Measurements from ENCODE around the gene GATD1.

Gene GATD1

GRCh38 chr11:795634-796564, 18.6 kb upstream of the GATD1 start:
- DNase-seq: peak in 1 of 2 experiments; percentile 22

- DNase-seq: no peak
Measured at GRCh38 chr11:794766-795633, 17.7 kb upstream of the GATD1 start.

GRCh38 chr11:794013-794765, 16.9 kb upstream of the GATD1 start:
- DNase-seq: no peak

GRCh38 chr11:793556-793955, 16.3 kb upstream of the GATD1 start:
- DNase-seq: no peak

- DNase-seq: no peak
Measured at GRCh38 chr11:792873-793272, 15.6 kb upstream of the GATD1 start.

GRCh38 chr11:792535-792821, 15.2 kb upstream of the GATD1 start:
- DNase-seq: no peak

GRCh38 chr11:791658-792534, 14.6 kb upstream of the GATD1 start:
- DNase-seq: no peak

- DNase-seq: no peak
Measured at GRCh38 chr11:790721-791564, 13.7 kb upstream of the GATD1 start.

GRCh38 chr11:789943-790342, 12.7 kb upstream of the GATD1 start, which contains the start of gene CEND1:
CEND1 (minus strand) TSS chr11:790090; CDS start chr11:788576, 1,514 bp downstream.
- DNase-seq: peak; percentile 56 to 85

GRCh38 chr11:788953-789940, 12.0 kb upstream of the GATD1 start:
- no peak for DNase-seq

- DNase-seq: no peak
Measured at GRCh38 chr11:788009-788640, 10.8 kb upstream of the GATD1 start.

- no peak for DNase-seq
Measured at GRCh38 chr11:787084-787675, 9.9 kb upstream of the GATD1 start.

- DNase-seq: no peak
Measured at GRCh38 chr11:786235-787083, 9.2 kb upstream of the GATD1 start.

GRCh38 chr11:783581-784015, 6.3 kb upstream of the GATD1 start:
- DNase-seq: peak; percentile 59 to 67

GRCh38 chr11:782264-783174, 5.2 kb upstream of the GATD1 start:
- DNase-seq: no peak

GRCh38 chr11:779955-780532, 2.8 kb upstream of the GATD1 start:
- DNase-seq: no peak
